GM23248 (cell line): ENCODE measurements around the gene TXNDC17.

ENCODE experiments used
- EZH2 ChIP-seq: fragments of 200-600 bp; sonication (generic); IDR thresholded peaks from 2 replicates; pipeline ENCODE4 v1.6.1; 2018; ENCODE audit warnings: antibody characterized with exemption, mild to moderate bottlenecking; ENCODE audit not compliant: insufficient read depth, poor library complexity, severe bottlenecking
- EZH2phosphoT487 ChIP-seq: fragments of 200-600 bp; sonication (generic); IDR thresholded peaks from 2 replicates; pipeline ENCODE4 v1.6.1; 2018; ENCODE audit warnings: antibody characterized with exemption, moderate library complexity, mild to moderate bottlenecking, low read depth; ENCODE audit not compliant: insufficient read depth

DNA sequence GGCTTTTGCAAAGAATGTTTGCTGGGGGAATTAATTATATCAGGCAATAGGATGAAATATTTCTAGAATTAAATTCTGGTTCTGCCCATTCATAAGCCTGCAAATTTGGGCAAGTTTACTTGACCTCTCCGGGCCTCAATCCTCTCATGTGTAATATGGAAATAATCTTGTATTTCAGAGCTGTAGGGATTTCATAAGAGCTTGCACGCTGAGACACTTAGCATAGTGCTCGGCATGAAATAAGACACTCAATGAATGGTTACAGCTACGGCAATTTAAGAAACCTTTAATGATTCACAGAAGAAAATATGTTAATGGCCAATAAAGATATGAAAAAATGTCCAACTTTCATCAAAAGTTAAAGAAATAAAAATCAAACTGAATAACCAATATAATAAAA is 43.9 kb upstream of the TXNDC17 start:
- no peak for TF ChIP-seq EZH2
- no peak for TF ChIP-seq EZH2phosphoT487
